ENCODE results near the gene FARSA. TPM values are rescaled to one million over a fixed set of nuclear protein-coding genes. Genes with fewer than 3 reads are reported as not detected.
"Not testable (repeated sequence)": the region's sequence is repeated elsewhere in the genome, so short reads cannot be mapped to it uniquely, and the experiment has no call there.

FARSA gene
- total and polyA plus RNA-seq, 5 donors from 2014 or later = 28.9 to 74.0 (median 61.3) TPM

GRCh38 chr19:12952488-12953137 is 19.1 kb upstream of the FARSA start:
- Mint-ChIP-seq H3K27me3 (no peaks in the 10 kb centered on the region), H3K36me3 (peaks cover 31% of the 10 kb centered on the region), H3K4me3 (peak overlapping the region in 1 of 4 donors; percentile 36), H3K4me1 (peaks cover 8 to 40% (median 22%) of the 10 kb centered on the region in 4 donors), H3K27ac (peak overlapping the region in 1 of 3 donors; percentile 52), H3K9me3 (no peaks in the 10 kb centered on the region)
- Histone ChIP-seq H3K36me3 (ENCODE audit: control insufficient read depth, insufficient read depth, low read length) (peaks cover 58% of the 10 kb centered on the region), H3K4me3 (ENCODE audit: low read depth, low read length) (no peak overlapping the region), H3K27ac (ENCODE audit: insufficient read depth, low read length, poor library complexity, severe bottlenecking) (no peak overlapping the region), H3K27me3 (ENCODE audit: control insufficient read depth, insufficient read depth, low read length) (no peaks in the 10 kb centered on the region), H3K4me1 (ENCODE audit: control insufficient read depth, insufficient read depth, low read length, poor library complexity, severe bottlenecking) (peaks cover 25% of the 10 kb centered on the region), H3K9me3 (ENCODE audit: control insufficient read depth in 2 of 2, low read length in 2 of 2) (no peaks in the 10 kb centered on the region)
- DNase-seq = no peak
- no peak for ATAC-seq (ENCODE audit: low read depth in 2 of 2)

DNA sequence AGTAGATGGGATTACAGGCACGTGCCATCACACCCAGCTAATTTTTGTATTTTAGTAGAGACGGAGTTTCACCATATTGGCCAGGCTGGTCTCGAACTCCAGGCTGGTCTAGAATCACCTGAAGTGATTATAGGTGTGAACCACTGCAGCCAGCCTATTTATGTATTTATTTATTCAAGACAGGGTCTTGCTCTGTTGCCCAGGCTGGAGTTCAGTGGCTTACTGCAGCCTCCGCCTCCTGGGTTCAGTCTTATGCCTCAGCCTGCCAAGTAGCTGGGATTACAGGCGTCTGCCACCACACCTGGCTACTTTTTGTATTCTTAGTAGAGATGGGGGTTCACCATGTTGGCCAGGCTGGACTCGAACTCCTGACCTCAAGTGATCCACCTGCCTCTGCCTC is 18.5 kb upstream of the FARSA start:
- H3K27ac ChIP-seq (ENCODE audit: insufficient read depth, low read length, poor library complexity, severe bottlenecking); DNase-seq; H3K9me3 Mint-ChIP-seq; H3K9me3 ChIP-seq (ENCODE audit: control insufficient read depth in 2 of 2, low read length in 2 of 2); H3K27me3 Mint-ChIP-seq; H3K4me3 ChIP-seq (ENCODE audit: low read depth, low read length); ATAC-seq (ENCODE audit: low read depth in 2 of 2); H3K27me3 ChIP-seq (ENCODE audit: control insufficient read depth, insufficient read depth, low read length); H3K27ac Mint-ChIP-seq: not testable (repeated sequence)
- Histone ChIP-seq H3K4me1 (ENCODE audit: control insufficient read depth, insufficient read depth, low read length, poor library complexity, severe bottlenecking) (peaks cover 20% of the 10 kb centered on the region), H3K36me3 (ENCODE audit: control insufficient read depth, insufficient read depth, low read length) (peaks cover 58% of the 10 kb centered on the region)
- H3K36me3 Mint-ChIP-seq = peaks cover 33% of the 10 kb centered on the region
- peaks cover 8 to 40% (median 21%) of the 10 kb centered on the region in 4 donors for H3K4me1 Mint-ChIP-seq
- H3K4me3 Mint-ChIP-seq = peak overlapping the region in 1 of 4 donors; percentile 36

GRCh38 chr19:12949363-12950283 is 16.1 kb upstream of the FARSA start:
- H3K4me3 ChIP-seq (ENCODE audit: low read depth, low read length) = no peak overlapping the region
- peaks cover 0 to 2% (median 0%) of the 10 kb centered on the region in 7 donors for H3K9me3 Mint-ChIP-seq
- H3K9me3 ChIP-seq (ENCODE audit: control insufficient read depth in 2 of 2, low read length in 2 of 2) = no peaks in the 10 kb centered on the region
- DNase-seq (no peak), ATAC-seq (ENCODE audit: low read depth in 2 of 2) (no peak)
- peaks cover 34% of the 10 kb centered on the region for H3K36me3 Mint-ChIP-seq
- peaks cover 19% of the 10 kb centered on the region for H3K4me1 ChIP-seq (ENCODE audit: control insufficient read depth, insufficient read depth, low read length, poor library complexity, severe bottlenecking)
- H3K27me3 ChIP-seq (ENCODE audit: control insufficient read depth, insufficient read depth, low read length) = no peaks in the 10 kb centered on the region
- H3K27ac Mint-ChIP-seq = peak overlapping the region in 2 of 3 donors; percentile 29 to 80
- peaks cover 58% of the 10 kb centered on the region for H3K36me3 ChIP-seq (ENCODE audit: control insufficient read depth, insufficient read depth, low read length)
- H3K4me3 Mint-ChIP-seq = peak overlapping the region in 3 of 4 donors; percentile 21 to 86 (median 48)
- H3K27ac ChIP-seq (ENCODE audit: insufficient read depth, low read length, poor library complexity, severe bottlenecking) = no peak overlapping the region
- H3K4me1 Mint-ChIP-seq = peaks cover 2 to 39% (median 23%) of the 10 kb centered on the region in 4 donors
- H3K27me3 Mint-ChIP-seq = peaks cover 5% of the 10 kb centered on the region

DNA sequence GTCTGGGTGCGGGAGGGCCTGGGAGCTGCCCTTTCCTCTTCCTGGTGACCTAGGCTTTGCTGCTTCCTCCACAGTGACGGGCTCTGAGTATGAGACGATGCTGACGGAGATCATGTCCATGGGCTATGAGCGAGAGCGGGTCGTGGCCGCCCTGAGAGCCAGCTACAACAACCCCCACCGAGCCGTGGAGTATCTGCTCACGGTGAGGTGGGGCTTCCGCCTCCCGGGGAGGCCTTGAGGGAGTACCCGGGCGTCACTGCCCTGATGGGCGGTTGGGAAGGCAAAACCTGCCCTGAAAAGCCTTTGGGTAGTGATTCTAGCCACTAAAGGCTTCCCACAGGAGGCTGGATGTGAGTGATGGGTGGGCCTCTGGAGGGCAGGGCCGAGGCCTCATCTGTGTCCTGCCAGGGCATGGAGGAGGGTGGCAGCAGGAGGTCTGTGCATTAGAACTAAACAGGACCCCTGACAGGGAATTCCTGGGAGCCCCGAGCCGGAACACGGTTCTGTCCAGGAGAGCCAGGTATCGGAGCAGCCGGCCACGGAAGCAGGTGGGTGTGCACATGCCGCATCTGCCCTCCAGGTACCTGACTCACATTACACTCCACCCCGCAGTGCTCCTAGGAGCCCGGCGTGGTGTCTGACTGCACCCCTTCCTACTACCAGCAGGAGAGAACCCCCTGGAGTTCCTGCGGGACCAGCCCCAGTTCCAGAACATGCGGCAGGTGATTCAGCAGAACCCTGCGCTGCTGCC is 15.3 kb upstream of the FARSA start:
- Mint-ChIP-seq H3K36me3 (peaks cover 30% of the 10 kb centered on the region), H3K27me3 (peaks cover 5% of the 10 kb centered on the region), H3K9me3 (peaks cover 0 to 2% (median 0%) of the 10 kb centered on the region in 7 donors), H3K4me1 (peaks cover 4 to 35% (median 22%) of the 10 kb centered on the region in 4 donors), H3K4me3 (peak overlapping the region in 1 of 4 donors; percentile 43), H3K27ac (no peak overlapping the region)
- peaks cover 57% of the 10 kb centered on the region for H3K36me3 ChIP-seq (ENCODE audit: control insufficient read depth, insufficient read depth, low read length)
- ATAC-seq (ENCODE audit: low read depth in 2 of 2) (no peak), DNase-seq (no peak)
- H3K27ac ChIP-seq (ENCODE audit: insufficient read depth, low read length, poor library complexity, severe bottlenecking) = no peak overlapping the region
- peaks cover 20% of the 10 kb centered on the region for H3K4me1 ChIP-seq (ENCODE audit: control insufficient read depth, insufficient read depth, low read length, poor library complexity, severe bottlenecking)
- H3K9me3 ChIP-seq (ENCODE audit: control insufficient read depth in 2 of 2, low read length in 2 of 2) = no peaks in the 10 kb centered on the region
- H3K4me3 ChIP-seq (ENCODE audit: low read depth, low read length) = no peak overlapping the region
- no peaks in the 10 kb centered on the region for H3K27me3 ChIP-seq (ENCODE audit: control insufficient read depth, insufficient read depth, low read length)

DNA sequence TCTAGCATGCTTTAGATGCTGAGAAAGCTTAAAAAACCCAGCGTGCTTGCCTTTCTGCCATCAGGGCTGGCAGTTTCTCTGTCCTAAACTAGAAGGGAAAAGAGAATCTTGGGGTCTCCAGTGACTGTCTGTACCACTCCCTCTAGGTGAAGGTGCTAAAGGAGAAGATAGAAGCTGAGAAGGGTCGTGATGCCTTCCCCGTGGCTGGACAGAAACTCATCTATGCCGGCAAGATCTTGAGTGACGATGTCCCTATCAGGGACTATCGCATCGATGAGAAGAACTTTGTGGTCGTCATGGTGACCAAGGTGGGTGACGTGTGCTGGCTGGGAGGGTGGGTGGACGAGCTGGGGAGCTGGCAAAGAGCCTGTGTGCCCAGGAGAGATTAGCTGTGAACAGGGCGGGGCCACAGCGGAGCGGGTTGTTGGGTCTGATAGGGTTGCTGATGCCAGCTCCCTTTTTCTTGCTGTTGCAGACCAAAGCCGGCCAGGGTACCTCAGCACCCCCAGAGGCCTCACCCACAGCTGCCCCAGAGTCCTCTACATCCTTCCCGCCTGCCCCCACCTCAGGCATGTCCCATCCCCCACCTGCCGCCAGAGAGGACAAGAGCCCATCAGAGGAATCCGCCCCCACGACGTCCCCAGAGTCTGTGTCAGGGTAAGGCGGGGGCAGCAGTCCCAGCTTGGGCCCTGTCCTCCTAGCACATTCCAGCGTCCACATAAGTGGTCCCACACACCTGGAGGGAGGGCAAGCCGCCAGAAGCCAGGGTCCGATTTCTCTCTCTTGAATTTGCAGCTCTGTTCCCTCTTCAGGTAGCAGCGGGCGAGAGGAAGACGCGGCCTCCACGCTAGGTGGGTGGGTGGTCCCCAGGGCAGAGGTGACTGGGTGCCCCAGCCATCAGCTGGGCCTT is 14.4 kb upstream of the FARSA start:
- no peaks in the 10 kb centered on the region for H3K9me3 ChIP-seq (ENCODE audit: control insufficient read depth in 2 of 2, low read length in 2 of 2)
- H3K4me3 Mint-ChIP-seq = peak overlapping the region in 3 of 4 donors; percentile 27 to 43 (median 31)
- no peak overlapping the region for H3K4me3 ChIP-seq (ENCODE audit: low read depth, low read length)
- peaks cover 36% of the 10 kb centered on the region for H3K36me3 Mint-ChIP-seq
- peaks cover 5% of the 10 kb centered on the region for H3K27me3 Mint-ChIP-seq
- peaks cover 4 to 43% (median 27%) of the 10 kb centered on the region in 4 donors for H3K4me1 Mint-ChIP-seq
- no peak for DNase-seq
- H3K36me3 ChIP-seq (ENCODE audit: control insufficient read depth, insufficient read depth, low read length) = peaks cover 58% of the 10 kb centered on the region
- no peak for ATAC-seq (ENCODE audit: low read depth in 2 of 2)
- H3K27ac ChIP-seq (ENCODE audit: insufficient read depth, low read length, poor library complexity, severe bottlenecking) = no peak overlapping the region
- peaks cover 25% of the 10 kb centered on the region for H3K4me1 ChIP-seq (ENCODE audit: control insufficient read depth, insufficient read depth, low read length, poor library complexity, severe bottlenecking)
- no peak overlapping the region for H3K27ac Mint-ChIP-seq
- H3K9me3 Mint-ChIP-seq = peaks cover 0 to 2% (median 0%) of the 10 kb centered on the region in 7 donors
- no peaks in the 10 kb centered on the region for H3K27me3 ChIP-seq (ENCODE audit: control insufficient read depth, insufficient read depth, low read length)

GRCh38 chr19:12946731-12947496 is 13.4 kb upstream of the FARSA start:
- peaks cover 59% of the 10 kb centered on the region for H3K36me3 ChIP-seq (ENCODE audit: control insufficient read depth, insufficient read depth, low read length)
- Mint-ChIP-seq H3K27me3 (peaks cover 5% of the 10 kb centered on the region), H3K27ac (peak overlapping the region; percentile 80 to 97 (median 94)), H3K4me3 (peak overlapping the region; percentile 88 to 93 (median 90)), H3K9me3 (peaks cover 0 to 2% (median 0%) of the 10 kb centered on the region in 7 donors), H3K36me3 (peaks cover 35% of the 10 kb centered on the region), H3K4me1 (peaks cover 4 to 52% (median 27%) of the 10 kb centered on the region in 4 donors)
- H3K4me1 ChIP-seq (ENCODE audit: control insufficient read depth, insufficient read depth, low read length, poor library complexity, severe bottlenecking) = peaks cover 29% of the 10 kb centered on the region
- peak overlapping the region; percentile 89 for H3K4me3 ChIP-seq (ENCODE audit: low read depth, low read length)
- peak overlapping the region; percentile 90 for H3K27ac ChIP-seq (ENCODE audit: insufficient read depth, low read length, poor library complexity, severe bottlenecking)
- H3K9me3 ChIP-seq (ENCODE audit: control insufficient read depth in 2 of 2, low read length in 2 of 2) = no peaks in the 10 kb centered on the region
- DNase-seq (no peak), ATAC-seq (ENCODE audit: low read depth in 2 of 2) (no peak)
- H3K27me3 ChIP-seq (ENCODE audit: control insufficient read depth, insufficient read depth, low read length) = no peaks in the 10 kb centered on the region

Data from CD4-positive, CD25-positive, alpha-beta regulatory T cell (primary cell).